Neural crest cell (in vitro differentiated cells): ENCODE measurements around the gene TBXT. TPM values are rescaled to one million over a fixed set of nuclear protein-coding genes. Genes with fewer than 3 reads are reported as not detected.
"Not testable (repeated sequence)": the region's sequence is repeated elsewhere in the genome, so short reads cannot be mapped to it uniquely, and the experiment has no call there.

ENCODE experiments used
- DNase-seq: peaks from one replicate; pipeline ENCODE4 v3.0.0; 2021; ENCODE audit warnings: low read depth, mixed read lengths, low spot score
- H3K27ac Mint-ChIP-seq: one replicate; pipeline ENCODE4 v1.8.0; 2021; ENCODE audit warnings: mild to moderate bottlenecking, mixed read lengths; ENCODE audit not compliant: unreplicated experiment
- H3K27me3 Mint-ChIP-seq: 2 replicates; pipeline ENCODE4 v1.8.0; 2021; ENCODE audit warnings: low read depth, mild to moderate bottlenecking, mixed read lengths
- H3K36me3 Mint-ChIP-seq: 2 replicates; pipeline ENCODE4 v1.8.0; 2021; ENCODE audit warnings: low read depth, mild to moderate bottlenecking, mixed read lengths
- H3K4me1 Mint-ChIP-seq: 2 replicates; pipeline ENCODE4 v1.8.0; 2021; ENCODE audit warnings: mixed read lengths
- H3K4me3 Mint-ChIP-seq: one replicate; pipeline ENCODE4 v1.8.0; 2021; ENCODE audit warnings: mild to moderate bottlenecking, mixed read lengths
- H3K9me3 Mint-ChIP-seq: 2 replicates; pipeline ENCODE4 v1.8.0; 2021; ENCODE audit warnings: mixed read lengths
- total RNA-seq: library from RNA; stranded (reverse); gene quantifications from 2 replicates; pipeline ENCODE4 v1.2.1, GENCODE V29; 2021
- TF ChIP-seq, protein P1 (sequence below): fragments of 200-600 bp; sonication (generic); conservative IDR thresholded peaks from 2 replicates; pipeline ENCODE4 v1.5.0; 2021; ENCODE audit warnings: antibody characterized with exemption, mild to moderate bottlenecking

The TBXT gene
- total RNA-seq, 1 donor from 2014 or later = not detected

DNA sequence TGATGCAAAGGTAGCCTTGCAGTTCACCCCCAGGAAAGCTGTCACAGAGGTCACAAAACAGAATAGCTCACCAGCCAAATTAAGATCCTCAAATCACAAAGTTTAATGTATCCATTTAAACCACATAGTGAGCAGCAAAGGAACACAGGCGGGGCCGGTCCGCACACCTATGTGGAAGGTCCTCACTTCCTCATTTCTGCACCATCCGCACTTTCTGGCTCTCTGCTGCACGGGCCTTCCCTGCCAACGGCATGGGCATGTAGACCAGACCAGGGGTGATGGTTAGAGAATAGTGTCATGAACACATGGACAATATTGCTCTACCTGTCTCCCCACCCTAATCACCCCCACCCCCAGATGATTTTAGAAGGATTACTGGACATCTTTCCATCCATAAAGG, 12.1 kb upstream of the TBXT start:
- Mint-ChIP-seq H3K4me3 (no peak overlapping the region), H3K9me3 (peaks cover 2% of the 10 kb centered on the region), H3K4me1 (no peaks in the 10 kb centered on the region), H3K27me3 (peaks cover 71% of the 10 kb centered on the region), H3K27ac (no peak overlapping the region), H3K36me3 (no peaks in the 10 kb centered on the region)
- DNase-seq = no peak
- TF ChIP-seq, protein P1, sequence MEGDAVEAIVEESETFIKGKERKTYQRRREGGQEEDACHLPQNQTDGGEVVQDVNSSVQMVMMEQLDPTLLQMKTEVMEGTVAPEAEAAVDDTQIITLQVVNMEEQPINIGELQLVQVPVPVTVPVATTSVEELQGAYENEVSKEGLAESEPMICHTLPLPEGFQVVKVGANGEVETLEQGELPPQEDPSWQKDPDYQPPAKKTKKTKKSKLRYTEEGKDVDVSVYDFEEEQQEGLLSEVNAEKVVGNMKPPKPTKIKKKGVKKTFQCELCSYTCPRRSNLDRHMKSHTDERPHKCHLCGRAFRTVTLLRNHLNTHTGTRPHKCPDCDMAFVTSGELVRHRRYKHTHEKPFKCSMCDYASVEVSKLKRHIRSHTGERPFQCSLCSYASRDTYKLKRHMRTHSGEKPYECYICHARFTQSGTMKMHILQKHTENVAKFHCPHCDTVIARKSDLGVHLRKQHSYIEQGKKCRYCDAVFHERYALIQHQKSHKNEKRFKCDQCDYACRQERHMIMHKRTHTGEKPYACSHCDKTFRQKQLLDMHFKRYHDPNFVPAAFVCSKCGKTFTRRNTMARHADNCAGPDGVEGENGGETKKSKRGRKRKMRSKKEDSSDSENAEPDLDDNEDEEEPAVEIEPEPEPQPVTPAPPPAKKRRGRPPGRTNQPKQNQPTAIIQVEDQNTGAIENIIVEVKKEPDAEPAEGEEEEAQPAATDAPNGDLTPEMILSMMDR = no peak

GRCh38 chr6:166176106-166176505, 8.5 kb upstream of the TBXT start:
- peaks cover 50% of the 10 kb centered on the region for H3K27me3 Mint-ChIP-seq
- no peak overlapping the region for H3K27ac Mint-ChIP-seq
- H3K36me3 Mint-ChIP-seq = no peaks in the 10 kb centered on the region
- TF ChIP-seq, protein P1 = no peak
- no peak for DNase-seq
- H3K4me1 Mint-ChIP-seq = no peaks in the 10 kb centered on the region
- no peak overlapping the region for H3K4me3 Mint-ChIP-seq
- H3K9me3 Mint-ChIP-seq = no peaks in the 10 kb centered on the region

DNA sequence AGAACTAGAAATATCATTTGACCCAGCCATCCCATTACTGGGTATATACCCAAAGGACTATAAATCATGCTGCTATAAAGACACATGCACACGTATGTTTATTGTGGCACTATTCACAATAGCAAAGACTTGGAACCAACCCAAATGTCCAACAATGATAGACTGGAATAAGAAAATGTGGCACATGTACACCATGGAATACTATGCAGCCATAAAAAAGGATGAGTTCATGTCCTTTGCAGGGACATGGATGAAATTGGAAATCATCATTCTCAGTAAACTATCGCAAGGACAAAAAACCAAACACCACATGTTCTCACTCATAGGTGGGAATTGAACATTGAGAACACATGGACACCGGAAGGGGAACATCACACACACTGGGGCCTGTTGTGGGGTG, 7.4 kb upstream of the TBXT start:
- not testable (repeated sequence) for H3K4me3 Mint-ChIP-seq, H3K4me1 Mint-ChIP-seq, DNase-seq, H3K36me3 Mint-ChIP-seq, H3K27ac Mint-ChIP-seq, H3K9me3 Mint-ChIP-seq
- peaks cover 40% of the 10 kb centered on the region for H3K27me3 Mint-ChIP-seq

- TF ChIP-seq, protein P1 = no peak
- Mint-ChIP-seq H3K27me3 (peaks cover 29% of the 10 kb centered on the region), H3K36me3 (no peaks in the 10 kb centered on the region), H3K9me3 (no peaks in the 10 kb centered on the region), H3K4me3 (no peak overlapping the region), H3K27ac (no peak overlapping the region), H3K4me1 (no peaks in the 10 kb centered on the region)
- DNase-seq = no peak
Measured at GRCh38 chr6:166174031-166174430, 6.4 kb upstream of the TBXT start.

- H3K4me3 Mint-ChIP-seq = no peak overlapping the region
- TF ChIP-seq, protein P1 = no peak
- no peaks in the 10 kb centered on the region for H3K36me3 Mint-ChIP-seq
- no peak for DNase-seq
- H3K27ac Mint-ChIP-seq = no peak overlapping the region
- H3K9me3 Mint-ChIP-seq = no peaks in the 10 kb centered on the region
- H3K27me3 Mint-ChIP-seq = peaks cover 31% of the 10 kb centered on the region
- peaks cover 4% of the 10 kb centered on the region for H3K4me1 Mint-ChIP-seq
Measured at GRCh38 chr6:166173281-166173951, 5.8 kb upstream of the TBXT start.

DNA sequence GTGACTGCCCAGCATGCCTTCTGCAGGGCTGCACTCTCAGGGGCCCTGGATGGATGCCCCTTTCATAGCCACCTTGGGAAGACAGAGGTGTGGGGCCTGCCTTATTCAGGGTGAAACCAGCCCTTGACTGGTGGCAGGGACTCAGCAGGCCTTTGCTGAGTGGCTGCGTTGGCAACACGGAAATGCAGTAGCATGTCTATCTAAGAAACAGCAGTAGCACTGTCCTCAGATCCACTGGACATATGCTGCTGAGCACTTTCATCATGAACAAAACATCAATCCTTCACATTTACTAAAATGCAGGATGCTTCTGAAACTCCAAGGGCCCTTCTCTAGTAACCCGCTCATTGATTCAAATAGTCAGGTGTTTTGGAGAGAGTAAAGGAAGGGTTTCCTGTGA, 4.9 kb upstream of the TBXT start:
- peaks cover 36% of the 10 kb centered on the region for H3K27me3 Mint-ChIP-seq
- H3K4me3 Mint-ChIP-seq = no peak overlapping the region
- peaks cover 6% of the 10 kb centered on the region for H3K4me1 Mint-ChIP-seq
- H3K9me3 Mint-ChIP-seq = no peaks in the 10 kb centered on the region
- H3K36me3 Mint-ChIP-seq = no peaks in the 10 kb centered on the region
- H3K27ac Mint-ChIP-seq = no peak overlapping the region
- TF ChIP-seq, protein P1 = no peak
- DNase-seq = no peak
